Right renal pelvis (tissue), 4 donors: ENCODE measurements around the gene RNF41. TPM values are rescaled to one million over a fixed set of nuclear protein-coding genes. Genes with fewer than 3 reads are reported as not detected.
A peak's percentile ranks its signal among the peaks of the same experiment; 100 is the strongest.
"Not testable (repeated sequence)": the region's sequence is repeated elsewhere in the genome, so short reads cannot be mapped to it uniquely, and the experiment has no call there.

Source experiments
- DNase-seq, 4 donors: peaks; one replicate each; pipeline ENCODE4 v3.0.0-alpha.2; 2013; ENCODE audit warnings: low read depth in 4 of 4, low spot score in 3 of 4, missing footprints in 1 of 4
- polyA plus RNA-seq, 4 donors: library from polyadenylated mRNA; unstranded; fragments of 120-200 nt; gene quantifications; one replicate each; pipeline ENCODE4 v1.2.1, GENCODE V29; 2013; ENCODE audit not compliant: insufficient read length in 4 of 4

The RNF41 gene
- polyA plus RNA-seq, 4 donors: 43.5 to 45.8 (median 44.0) TPM

- no peak for DNase-seq
These were observed 5.3 kb downstream of the RNF41 start for GRCh38 chr12:56216461-56216860.

DNA sequence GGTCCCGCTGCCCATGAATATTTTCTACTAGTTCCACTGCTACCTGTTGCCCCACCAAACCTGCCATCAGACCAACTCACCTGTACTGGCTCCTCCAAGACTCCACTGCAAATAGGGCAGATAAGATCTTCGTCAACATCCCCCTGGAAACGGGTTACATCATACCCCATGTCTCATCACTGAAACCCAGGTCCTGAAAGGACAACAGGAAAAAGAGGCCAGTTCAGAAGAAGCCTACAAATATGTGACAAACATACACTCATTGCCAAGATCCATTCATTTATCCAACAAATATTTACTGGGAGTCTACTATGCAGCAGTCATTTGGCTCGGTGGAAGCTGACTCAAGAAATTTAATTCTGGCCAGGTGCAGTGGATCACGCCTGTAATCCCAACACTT lies 7.8 kb downstream of the RNF41 start:
- DNase-seq: no peak

DNA sequence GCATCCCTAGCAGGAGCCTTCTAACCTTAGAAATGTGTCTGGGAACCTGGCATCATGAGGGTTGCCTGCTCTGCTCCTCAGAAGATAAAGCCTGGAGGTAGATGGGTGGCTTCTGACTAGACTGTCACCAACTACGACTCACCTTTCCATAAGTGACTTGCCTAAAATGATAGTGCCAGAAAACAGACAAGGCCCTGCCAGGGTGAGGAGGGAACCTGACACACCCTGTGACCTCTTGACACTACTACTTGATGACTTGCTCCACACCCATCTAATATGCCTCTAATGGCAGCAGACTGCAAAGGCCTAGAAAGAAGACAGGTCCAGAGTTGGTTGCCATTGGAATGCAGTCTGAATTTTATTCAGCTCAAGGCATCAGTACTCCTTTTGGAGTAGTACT lies 9.4 kb downstream of the RNF41 start:
- DNase-seq: no peak

GRCh38 chr12:56208006-56208405 lies 13.7 kb downstream of the RNF41 start:
- no peak for DNase-seq

- DNase-seq: no peak
These were observed 15.1 kb downstream of the RNF41 start for GRCh38 chr12:56206452-56207166.

DNA sequence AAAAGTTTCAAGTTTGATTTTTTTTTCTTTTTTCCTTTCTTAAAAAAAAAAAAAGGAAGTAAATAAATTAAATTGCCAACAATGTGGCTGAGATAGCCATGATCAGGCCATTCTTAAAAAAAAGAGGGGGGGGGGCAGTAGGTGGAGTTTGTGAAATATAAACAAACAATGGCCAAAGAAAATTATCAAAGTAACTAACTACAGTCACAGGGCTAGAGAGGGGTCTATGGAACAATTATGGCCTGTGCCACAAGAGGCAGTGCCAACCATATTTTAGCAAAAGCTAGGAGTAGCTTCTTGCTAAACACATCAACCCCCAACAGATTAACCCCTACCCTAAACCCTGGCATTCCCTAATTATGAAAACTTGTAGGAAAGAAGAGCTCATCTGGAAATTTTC lies 16.3 kb downstream of the RNF41 start:
- DNase-seq: no peak

DNA sequence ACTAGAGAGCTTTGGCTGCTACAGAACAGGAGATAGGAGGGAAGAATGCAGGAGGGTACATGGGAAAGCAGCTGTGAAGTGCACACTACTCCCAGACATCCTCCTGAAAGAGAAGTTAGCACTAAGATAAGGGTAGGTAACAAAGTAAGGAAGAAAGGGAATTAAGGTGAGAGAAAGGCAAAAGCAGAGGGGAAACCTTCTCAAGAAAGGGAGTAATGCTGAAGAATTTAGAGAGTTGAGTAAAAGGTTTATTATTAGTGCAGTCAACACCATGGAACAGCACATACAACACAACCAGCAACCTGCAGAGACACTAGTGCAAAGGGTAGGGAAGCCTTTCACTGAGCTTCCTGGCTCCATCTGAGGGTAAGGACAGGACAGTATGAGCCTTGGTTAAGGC lies 17.4 kb downstream of the RNF41 start:
- DNase-seq: no peak

- DNase-seq: no peak
These were observed 18.9 kb downstream of the RNF41 start for GRCh38 chr12:56202838-56203237.

DNA sequence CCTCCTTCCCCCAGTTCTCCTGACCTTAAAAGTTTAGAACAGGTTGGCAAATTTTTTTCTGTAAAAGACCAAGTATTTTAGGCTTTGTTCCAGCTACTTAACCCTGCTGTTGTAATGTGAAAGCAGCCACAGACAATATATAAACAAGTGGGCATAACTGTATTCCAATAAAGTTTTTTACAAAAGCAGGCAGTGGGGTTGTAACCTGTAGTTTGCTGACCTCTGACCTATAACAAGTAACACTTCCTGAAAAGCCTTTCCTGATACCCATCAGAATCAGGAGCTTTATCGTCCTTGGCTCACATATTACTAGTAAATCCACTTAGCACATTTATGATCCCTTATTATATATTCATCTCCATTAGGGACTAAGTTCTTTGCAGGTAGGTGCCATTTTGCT lies 19.4 kb downstream of the RNF41 start:
- no peak for DNase-seq

DNA sequence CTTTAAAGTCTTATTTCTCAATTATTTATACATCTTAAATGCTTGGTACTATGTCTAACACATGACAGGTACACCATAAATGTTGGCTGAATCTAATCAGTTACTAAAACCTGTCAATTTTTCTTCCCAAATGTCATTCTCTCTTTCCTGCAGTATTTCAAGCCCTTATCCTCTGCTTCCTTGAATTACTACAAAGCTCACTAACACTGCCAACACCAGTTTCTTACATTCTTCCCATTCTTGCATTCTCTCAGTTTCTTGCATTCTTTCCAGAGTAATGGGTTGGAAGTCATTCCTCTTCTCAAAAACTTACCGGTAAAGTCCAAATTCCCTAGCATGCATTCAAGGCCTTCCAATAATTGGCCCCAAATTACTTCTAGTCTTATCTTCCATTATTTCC lies 22.9 kb downstream of the RNF41 start:
- no peak for DNase-seq

DNA sequence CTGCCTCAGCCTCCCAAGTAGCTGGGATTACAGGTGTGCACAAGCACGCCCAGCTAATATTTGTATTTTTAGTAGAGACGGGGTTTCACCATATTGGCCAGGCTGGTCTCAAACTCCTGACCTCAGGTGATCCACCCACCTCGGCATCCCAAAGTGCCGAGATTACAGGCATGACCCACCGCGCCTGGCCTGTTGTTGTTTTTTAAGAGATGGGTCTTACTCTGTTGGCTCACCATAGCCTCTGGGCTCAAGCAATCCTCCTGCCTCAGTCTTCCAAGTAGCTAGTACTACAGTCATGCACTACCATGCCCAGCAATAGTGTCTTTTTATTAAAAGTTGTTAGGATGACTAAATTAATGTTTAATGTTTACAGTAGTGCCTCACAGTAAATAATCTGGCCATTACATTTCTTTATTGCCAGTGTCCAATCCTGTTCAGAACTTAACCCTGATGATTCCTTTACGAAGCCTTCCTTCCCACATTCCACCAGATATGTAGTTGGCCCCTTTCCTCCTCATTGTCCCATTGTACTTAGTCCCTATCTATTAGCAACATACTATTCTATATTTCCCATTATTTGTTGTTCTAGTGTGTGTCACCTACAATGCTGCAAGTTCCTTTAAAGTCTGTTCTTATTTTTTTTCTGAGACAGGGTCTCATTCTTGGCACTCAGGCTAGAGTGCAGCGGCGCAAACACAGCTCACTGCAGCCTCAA lies 23.6 kb downstream of the RNF41 start:
- DNase-seq: no peak

DNA sequence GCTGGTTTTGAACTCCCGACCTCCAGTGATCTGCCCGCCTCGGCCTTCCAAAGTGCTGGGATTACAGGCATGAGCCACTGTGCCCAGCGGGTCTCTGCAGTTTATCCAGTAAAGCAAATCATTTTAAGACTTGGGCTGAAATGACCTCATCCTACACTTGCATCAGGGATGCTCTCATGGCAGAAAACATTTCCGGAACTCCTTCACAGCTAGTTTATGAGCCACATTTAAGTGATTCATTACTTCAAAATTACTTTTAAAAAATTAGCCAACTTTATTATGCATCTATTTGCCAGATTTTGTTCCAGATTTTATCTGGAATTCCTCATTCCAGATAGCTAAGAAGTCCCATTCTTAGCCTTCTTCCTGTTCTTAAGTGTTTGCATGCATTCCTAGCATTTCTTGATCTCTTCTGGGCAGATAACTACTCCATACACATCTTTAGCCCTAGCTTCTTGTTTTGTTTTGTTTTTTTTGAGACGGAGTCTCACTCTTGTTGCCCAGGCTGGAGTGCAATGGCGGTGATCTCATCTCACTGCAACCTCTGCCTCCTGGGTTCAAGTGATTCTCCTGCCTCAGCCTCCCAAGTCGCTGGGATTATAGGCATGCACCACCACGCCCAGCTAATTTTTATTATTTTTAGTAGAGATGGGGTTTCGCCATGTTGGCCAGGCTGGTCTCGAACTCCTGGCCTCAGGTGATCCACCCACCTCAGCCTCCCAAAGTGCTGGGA lies 24.7 kb downstream of the RNF41 start:
- not testable (repeated sequence) for DNase-seq

DNA sequence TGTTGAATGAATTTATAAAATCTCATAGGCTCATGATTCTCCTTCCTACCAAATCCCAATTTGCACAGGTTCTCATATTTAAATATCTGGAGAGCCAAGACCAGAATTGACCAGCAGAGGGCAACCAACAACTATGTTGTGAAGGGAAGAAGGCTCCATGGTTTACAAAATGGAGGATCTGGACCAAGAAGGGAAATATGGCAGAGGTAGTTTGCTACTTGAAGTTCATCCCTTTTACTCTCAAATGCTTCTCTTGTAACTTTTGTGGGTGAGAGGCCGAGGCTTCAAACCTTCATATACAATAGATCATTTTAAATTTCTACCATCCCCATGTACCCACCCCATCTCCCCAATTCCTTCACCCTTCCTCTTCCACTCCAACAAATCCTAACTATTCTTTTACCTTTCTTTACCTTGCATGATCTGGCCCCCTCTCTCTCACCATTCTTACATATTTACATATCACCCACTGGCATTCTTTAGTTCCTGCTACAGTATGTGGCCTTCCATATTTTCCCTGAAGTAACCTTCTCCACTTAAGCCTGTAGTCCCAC lies 28.6 kb downstream of the RNF41 start:
- peak; percentile 69 to 81 (median 76) for DNase-seq

DNA sequence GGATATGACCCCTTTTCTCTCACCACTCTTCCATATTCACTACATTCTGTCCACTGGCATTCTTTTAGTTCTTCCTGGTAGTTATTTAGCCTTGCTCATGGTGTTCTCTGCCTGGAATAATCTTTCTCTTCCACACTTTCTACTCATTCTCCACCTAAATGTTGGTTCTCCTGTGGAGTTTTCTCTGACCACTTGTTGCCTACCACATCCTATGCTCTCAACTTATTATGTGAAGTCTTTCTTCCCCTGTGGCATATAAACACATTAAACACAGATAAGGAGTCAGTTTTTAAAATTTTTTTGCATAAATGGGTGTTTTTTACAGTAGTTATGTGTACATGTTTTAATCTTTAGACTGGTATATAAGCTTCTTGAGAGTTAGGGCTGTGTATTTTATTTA lies 29.1 kb downstream of the RNF41 start:
- no peak for DNase-seq

DNA sequence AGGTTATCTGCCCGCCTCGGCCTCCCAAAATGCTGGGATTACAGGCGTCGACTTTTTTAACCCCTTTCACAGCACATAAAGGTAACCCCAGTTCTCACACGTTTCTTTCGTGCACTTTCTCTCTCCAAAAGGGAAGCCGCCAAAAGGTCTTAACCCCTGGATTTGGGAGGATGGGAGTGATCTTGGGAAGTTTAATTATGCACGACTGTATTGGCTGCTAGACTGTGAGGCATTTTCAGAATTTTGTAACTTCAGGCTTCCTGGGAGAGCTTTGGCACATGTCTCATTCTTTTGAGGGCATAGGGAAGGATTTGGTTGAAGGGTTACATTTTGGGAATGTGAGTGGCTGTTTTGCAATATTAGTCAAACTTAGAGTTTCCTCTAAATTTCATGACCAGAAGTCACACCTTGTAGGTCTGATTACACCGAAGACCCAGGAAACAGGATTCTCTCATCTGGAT lies 31.0 kb downstream of the RNF41 start:
- DNase-seq: no peak

DNA sequence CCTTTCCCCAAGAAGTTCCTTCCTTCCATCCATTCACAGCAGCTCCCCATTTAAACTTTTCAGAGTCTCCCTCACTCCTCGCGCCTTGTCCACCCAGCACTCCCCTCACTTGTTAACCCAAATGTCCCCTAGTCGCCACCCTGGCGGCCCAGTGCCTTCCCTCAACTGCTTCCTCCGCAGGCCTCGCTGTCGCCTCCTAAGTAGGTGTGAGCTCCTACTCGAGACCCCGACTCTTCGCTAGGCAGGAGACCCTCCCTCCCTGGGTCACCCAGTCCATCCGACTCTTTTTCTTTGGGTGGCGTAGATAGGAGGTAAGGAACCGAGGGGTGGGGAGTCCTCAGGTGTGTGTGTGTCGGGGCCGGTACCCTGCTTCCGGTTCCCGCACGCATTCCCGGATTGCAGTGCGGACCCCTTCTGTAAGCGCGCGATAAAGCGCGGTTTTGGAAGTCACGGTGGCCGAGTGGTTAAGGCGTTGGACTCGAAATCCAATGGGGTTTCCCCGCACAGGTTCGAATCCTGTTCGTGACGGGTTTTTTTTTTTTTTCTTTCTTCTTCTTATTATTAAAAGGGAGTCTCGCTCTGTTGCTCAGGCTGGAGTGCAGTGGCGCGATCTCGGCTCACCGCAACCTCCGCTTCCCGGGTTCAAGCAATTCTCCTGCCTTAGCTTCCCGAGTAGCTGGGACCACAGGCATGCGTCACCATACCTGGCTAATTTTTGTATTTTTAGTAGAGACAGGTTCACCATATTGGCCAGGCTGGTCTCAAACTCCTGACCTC lies 31.6 kb downstream of the RNF41 start:
- peak; percentile 86 to 90 (median 88) for DNase-seq

DNA sequence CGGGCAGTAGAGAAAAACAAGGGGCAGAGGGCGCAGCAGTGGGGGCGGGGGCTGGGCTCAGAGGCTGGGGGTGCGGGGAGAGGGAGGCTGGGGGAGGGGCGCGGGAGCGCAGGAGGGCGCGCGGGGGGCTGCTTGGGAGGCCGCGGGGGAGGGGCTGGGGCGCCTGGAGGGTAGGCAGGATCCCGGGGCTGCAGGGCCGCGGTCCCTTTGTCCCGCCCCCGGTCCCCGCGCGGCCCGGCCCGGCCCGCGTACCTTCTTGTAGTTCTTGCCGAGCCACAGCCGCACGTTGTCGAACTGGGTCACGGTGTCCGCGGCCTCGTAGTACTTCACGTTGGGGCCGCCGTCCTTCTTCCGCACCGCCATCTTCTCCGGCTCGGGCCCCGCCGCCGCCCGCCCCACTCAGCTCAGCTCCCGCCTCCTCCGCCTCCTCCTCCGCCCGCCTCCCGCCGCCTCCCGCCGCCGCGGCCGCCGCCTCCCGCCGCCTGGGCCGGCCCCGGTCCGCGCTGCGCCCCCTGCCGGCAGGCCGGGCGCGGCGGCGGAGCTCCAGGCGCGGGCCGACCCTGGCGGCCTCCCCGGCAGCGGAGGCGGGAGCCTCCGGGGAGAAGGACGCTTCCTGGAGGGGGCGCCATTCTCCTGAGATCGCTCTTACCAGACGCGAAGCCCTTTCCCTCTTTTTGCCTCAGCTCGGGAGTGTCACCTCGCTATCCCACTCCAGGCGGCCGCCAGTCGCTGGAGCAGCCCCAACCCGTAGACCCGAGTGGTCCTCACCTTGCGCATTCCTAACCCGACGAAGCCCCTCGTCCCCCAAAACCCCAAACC lies 32.4 kb downstream of the RNF41 start, which contains the start of gene SMARCC2:
Gene SMARCC2, minus strand, starts transcription at position 385 of the 819 bp plus-strand sequence. Its CDS starts 22 bp downstream, at position 363.
- DNase-seq: peak; percentile 76 to 82 (median 80)

GRCh38 chr12:56188778-56189098 lies 33.0 kb downstream of the RNF41 start:
- no peak for DNase-seq

- no peak for DNase-seq
These were observed 33.5 kb downstream of the RNF41 start for GRCh38 chr12:56188131-56188777.
